ENCODE results near the gene GATB. TPM values are rescaled to one million over a fixed set of nuclear protein-coding genes. Genes with fewer than 3 reads are reported as not detected.

The GATB gene
- total RNA-seq, 1 experiment from 2014 or later = 21.2 TPM

- peaks cover 0 to 3% of the 10 kb centered on the region in 2 experiments; a peak in 2 of 5 replicates for H3K9me3 Mint-ChIP-seq
- Histone ChIP-seq H3T11ph (ENCODE audit: low read length) (no peak overlapping the region), H4K20me1 (ENCODE audit: control insufficient read depth, insufficient read depth, insufficient read length) (no peaks in the 10 kb centered on the region), H3K4me2 (ENCODE audit: insufficient read depth, insufficient read length, low read length) (no peak overlapping the region), H3K9me3 (ENCODE audit: control insufficient read depth, low read depth, low read length) (peaks cover 6% of the 10 kb centered on the region), H2AFZ (ENCODE audit: low read length) (no peak overlapping the region), H4K5ac (ENCODE audit: insufficient read length, low read depth, low read length) (no peak overlapping the region), H2AK5ac (ENCODE audit: insufficient read length, low read length) (no peak overlapping the region), H3K9ac (ENCODE audit: extremely low read depth, insufficient read length, low read length) (no peak overlapping the region), H2BK20ac (ENCODE audit: low read depth, low read length, poor library complexity, severe bottlenecking) (no peak overlapping the region), H2BK15ac (ENCODE audit: low read depth, low read length) (no peak overlapping the region), H3K4me1 (ENCODE audit: insufficient read depth, low read length) (peaks cover 12% of the 10 kb centered on the region; the same call in 1 of the 2 replicates), H4K91ac (ENCODE audit: insufficient read length, low read depth, low read length) (no peak overlapping the region), H3K27ac (ENCODE audit: insufficient read length, low read depth, low read length) (no peak overlapping the region), H3K79me1 (ENCODE audit: insufficient read depth, low read depth, low read length, poor library complexity, severe bottlenecking) (no peaks in the 10 kb centered on the region), H3K18ac (ENCODE audit: insufficient read length, low read depth, low read length) (no peak overlapping the region), H3K79me2 (ENCODE audit: insufficient read depth, low read length) (no peaks in the 10 kb centered on the region), H3K27me3 (ENCODE audit: insufficient read depth, low read length) (no peaks in the 10 kb centered on the region), H3K23me2 (ENCODE audit: insufficient read length, low read depth, low read length, poor library complexity, severe bottlenecking) (no peaks in the 10 kb centered on the region), H3K14ac (ENCODE audit: insufficient read depth, low read length) (no peak overlapping the region), H2BK120ac (ENCODE audit: low read depth, low read length, poor library complexity, severe bottlenecking) (no peak overlapping the region), H3K23ac (ENCODE audit: insufficient read length, low read depth, low read length) (no peak overlapping the region), H2BK12ac (ENCODE audit: insufficient read length, low read depth, low read length) (no peak overlapping the region), H2BK5ac (ENCODE audit: insufficient read length, low read length) (no peak overlapping the region), H4K8ac (replicated peaks; ENCODE audit: insufficient read length, low read depth, low read length) (no peak overlapping the region), H3K4ac (ENCODE audit: low read depth, low read length) (no peak overlapping the region), H3K56ac (ENCODE audit: insufficient read length, low read depth, low read length) (no peak overlapping the region)
- no peak overlapping the region; a peak in 1 of 5 replicates for H3K4me3 Mint-ChIP-seq
- peaks cover 0 to 7% (median 5%) of the 10 kb centered on the region in 3 experiments; a peak in 3 of 7 replicates for H3K36me3 Mint-ChIP-seq (ENCODE audit: insufficient read depth in 1 of 3, low read depth in 3 of 3)
- TF ChIP-seq CTCF (conservative IDR thresholded peaks at IDR 0.05) = no peak
- no CpG with 5 or more reads among the region's 7 CpGs for WGBS (ENCODE audit: extremely low coverage, insufficient read length, low lambda C conversion rate)
- peaks cover 46 to 62% of the 10 kb centered on the region in 2 experiments for H3K4me1 Mint-ChIP-seq
- DNase-seq = no peak
- H3K27me3 Mint-ChIP-seq (ENCODE audit: low read depth) = no peaks in the 10 kb centered on the region; the same call in none of the 2 replicates
- peak overlapping the region in 1 of 3 experiments; percentile 65; a peak in 2 of 7 replicates for H3K27ac Mint-ChIP-seq
These were observed 46.4 kb upstream of the GATB start for GRCh38 chr4:151807220-151807619.

All from H9 (cell line).